ENCODE results near the gene PTGDR2. TPM values are rescaled to one million over a fixed set of nuclear protein-coding genes. Genes with fewer than 3 reads are reported as not detected.

Gene PTGDR2
- total RNA-seq, 2 experiments from 2014 or later, result 3.3 to 3.4 TPM

- H3K27ac Mint-ChIP-seq, result peak overlapping the region; percentile 33
- peaks cover 41% of the 10 kb centered on the region for H3K4me1 Mint-ChIP-seq (ENCODE audit: low read depth)
- POLR2A ChIA-PET, result no interaction called here
- no peak for ATAC-seq
- no peaks in the 10 kb centered on the region for H3K9me3 Mint-ChIP-seq (ENCODE audit: insufficient read depth)
- no peaks in the 10 kb centered on the region for H3K27me3 Mint-ChIP-seq (ENCODE audit: low read depth)
- CTCF ChIA-PET, result interaction anchor here (1.9 to 21.6 kb wide), 2 partner anchors 14 to 41 kb away, joined by 10 to 610 read pairs; no protein-coding TSS in a partner anchor
- DNase-seq, result no peak
- H3K36me3 Mint-ChIP-seq (ENCODE audit: low read depth), result peaks cover 40% of the 10 kb centered on the region
- peak overlapping the region; percentile 90 for H3K4me3 Mint-ChIP-seq
Measured at GRCh38 chr11:60845338-60845737, 10.4 kb downstream of the PTGDR2 start.

- Mint-ChIP-seq H3K4me1 (ENCODE audit: low read depth) (peaks cover 41% of the 10 kb centered on the region), H3K4me3 (peak overlapping the region; percentile 90), H3K9me3 (ENCODE audit: insufficient read depth) (no peaks in the 10 kb centered on the region), H3K27me3 (ENCODE audit: low read depth) (no peaks in the 10 kb centered on the region), H3K27ac (peak overlapping the region; percentile 33), H3K36me3 (ENCODE audit: low read depth) (peaks cover 36% of the 10 kb centered on the region)
- ChIA-PET CTCF (interaction anchor here (1.4 to 21.6 kb wide), 2 partner anchors 41 to 55 kb away, joined by 4 to 610 read pairs; no protein-coding TSS in a partner anchor), POLR2A (no interaction called here)
- DNase-seq, result no peak
- ATAC-seq, result no peak
Measured at GRCh38 chr11:60844870-60845221, 10.9 kb downstream of the PTGDR2 start.

- H3K36me3 Mint-ChIP-seq (ENCODE audit: low read depth), result peaks cover 32% of the 10 kb centered on the region
- no peaks in the 10 kb centered on the region for H3K9me3 Mint-ChIP-seq (ENCODE audit: insufficient read depth)
- POLR2A ChIA-PET, result no interaction called here
- DNase-seq, result no peak
- H3K4me1 Mint-ChIP-seq (ENCODE audit: low read depth), result peaks cover 41% of the 10 kb centered on the region
- CTCF ChIA-PET, result interaction anchor here (1.4 to 21.6 kb wide), 3 partner anchors 25 to 56 kb away, joined by 4 to 610 read pairs (median 4); no protein-coding TSS in a partner anchor
- no peaks in the 10 kb centered on the region for H3K27me3 Mint-ChIP-seq (ENCODE audit: low read depth)
- H3K4me3 Mint-ChIP-seq, result peak overlapping the region; percentile 90
- ATAC-seq, result no peak
- peak overlapping the region; percentile 92 for H3K27ac Mint-ChIP-seq
Measured at GRCh38 chr11:60844045-60844869, 11.5 kb downstream of the PTGDR2 start.

- Mint-ChIP-seq H3K4me3 (peak overlapping the region; percentile 90), H3K4me1 (ENCODE audit: low read depth) (peaks cover 41% of the 10 kb centered on the region), H3K9me3 (ENCODE audit: insufficient read depth) (no peaks in the 10 kb centered on the region), H3K36me3 (ENCODE audit: low read depth) (peaks cover 22% of the 10 kb centered on the region), H3K27me3 (ENCODE audit: low read depth) (no peaks in the 10 kb centered on the region), H3K27ac (peak overlapping the region; percentile 92)
- ATAC-seq (peak; percentile 6), DNase-seq (no peak)
- ChIA-PET CTCF (interaction anchor here (0.7 to 21.6 kb wide), 8 partner anchors 12 to 344 kb away, joined by 3 to 610 read pairs (median 4); partner anchors contain the start of gene PTGDR2), POLR2A (interaction anchor here (0.7 to 1.2 kb wide), 4 partner anchors 23 to 44 kb away, joined by 3 to 5 read pairs (median 4); no protein-coding TSS in a partner anchor)
Measured at GRCh38 chr11:60842668-60843600, 12.8 kb downstream of the PTGDR2 start.

- Mint-ChIP-seq H3K4me1 (ENCODE audit: low read depth) (peaks cover 50% of the 10 kb centered on the region), H3K9me3 (ENCODE audit: insufficient read depth) (no peaks in the 10 kb centered on the region), H3K4me3 (peak within 1 kb of the TSS; percentile 90), H3K36me3 (ENCODE audit: low read depth) (peaks cover 20% of the 10 kb centered on the region), H3K27me3 (ENCODE audit: low read depth) (no peaks in the 10 kb centered on the region), H3K27ac (peak within 1 kb of the TSS; percentile 92)
- ATAC-seq, result peak; percentile 93
- POLR2A ChIA-PET, result interaction anchor here (0.7 to 1.2 kb wide), 4 partner anchors 24 to 45 kb away, joined by 3 to 5 read pairs (median 4); no protein-coding TSS in a partner anchor
- CTCF ChIA-PET, result interaction anchor here (0.7 to 21.6 kb wide), 11 partner anchors 9 to 345 kb away, joined by 3 to 610 read pairs (median 4); partner anchors contain the start of gene PTGDR2
- DNase-seq, result peak; percentile 98
Measured at GRCh38 chr11:60841797-60842667, 13.7 kb downstream of the PTGDR2 start, which contains the start of gene CCDC86. Gene CCDC86 (plus strand): TSS chr11:60842113. CDS start chr11:60842125, 12 bp downstream.

GRCh38 chr11:60840470-60841430 lies 15.0 kb downstream of the PTGDR2 start:
- peaks cover 13% of the 10 kb centered on the region for H3K36me3 Mint-ChIP-seq (ENCODE audit: low read depth)
- no peaks in the 10 kb centered on the region for H3K9me3 Mint-ChIP-seq (ENCODE audit: insufficient read depth)
- ChIA-PET CTCF (interaction anchor here (0.9 to 21.6 kb wide), 8 partner anchors 8 to 73 kb away, joined by 3 to 610 read pairs (median 4); partner anchors contain the start of gene TMEM109), POLR2A (interaction anchor here (0.7 kb wide), 1 partner anchor 65 kb away, joined by 3 read pairs; no protein-coding TSS in a partner anchor)
- H3K4me3 Mint-ChIP-seq, result peak overlapping the region; percentile 90
- peak overlapping the region; percentile 92 for H3K27ac Mint-ChIP-seq
- DNase-seq (no peak), ATAC-seq (no peak)
- H3K27me3 Mint-ChIP-seq (ENCODE audit: low read depth), result peaks cover 2% of the 10 kb centered on the region
- H3K4me1 Mint-ChIP-seq (ENCODE audit: low read depth), result peaks cover 57% of the 10 kb centered on the region

- peaks cover 4% of the 10 kb centered on the region for H3K27me3 Mint-ChIP-seq (ENCODE audit: low read depth)
- H3K9me3 Mint-ChIP-seq (ENCODE audit: insufficient read depth), result no peaks in the 10 kb centered on the region
- ATAC-seq (no peak), DNase-seq (no peak)
- H3K36me3 Mint-ChIP-seq (ENCODE audit: low read depth), result no peaks in the 10 kb centered on the region
- H3K27ac Mint-ChIP-seq, result no peak overlapping the region
- no peak overlapping the region for H3K4me3 Mint-ChIP-seq
- peaks cover 49% of the 10 kb centered on the region for H3K4me1 Mint-ChIP-seq (ENCODE audit: low read depth)
- CTCF ChIA-PET, result interaction anchor here (1.2 to 21.6 kb wide), 5 partner anchors 27 to 349 kb away, joined by 3 to 610 read pairs (median 7); no protein-coding TSS in a partner anchor
- POLR2A ChIA-PET, result interaction anchor here (0.7 to 1.3 kb wide), 3 partner anchors 30 to 148 kb away, joined by 3 read pairs; partner anchors contain the start of genes PRPF19 and ZP1
Measured at GRCh38 chr11:60838132-60838531, 17.6 kb downstream of the PTGDR2 start.

- Mint-ChIP-seq H3K27ac (peak overlapping the region; percentile 36), H3K4me3 (no peak overlapping the region), H3K36me3 (ENCODE audit: low read depth) (no peaks in the 10 kb centered on the region), H3K4me1 (ENCODE audit: low read depth) (peaks cover 46% of the 10 kb centered on the region), H3K27me3 (ENCODE audit: low read depth) (peaks cover 11% of the 10 kb centered on the region), H3K9me3 (ENCODE audit: insufficient read depth) (no peaks in the 10 kb centered on the region)
- ATAC-seq (no peak), DNase-seq (no peak)
- POLR2A ChIA-PET, result interaction anchor here (1.0 to 1.3 kb wide), 3 partner anchors 18 to 35 kb away, joined by 3 to 4 read pairs (median 3); partner anchors contain the start of genes PTGDR2 and ZP1
- CTCF ChIA-PET, result interaction anchor here (0.7 to 21.6 kb wide), 7 partner anchors 18 to 499 kb away, joined by 3 to 610 read pairs (median 4); no protein-coding TSS in a partner anchor
Measured at GRCh38 chr11:60836866-60837515, 18.8 kb downstream of the PTGDR2 start.

- H3K27ac Mint-ChIP-seq, result no peak overlapping the region
- no peak overlapping the region for H3K4me3 Mint-ChIP-seq
- peaks cover 14% of the 10 kb centered on the region for H3K27me3 Mint-ChIP-seq (ENCODE audit: low read depth)
- DNase-seq (no peak), ATAC-seq (no peak)
- H3K9me3 Mint-ChIP-seq (ENCODE audit: insufficient read depth), result no peaks in the 10 kb centered on the region
- CTCF ChIA-PET, result interaction anchor here (1.4 to 21.6 kb wide), 3 partner anchors 50 to 80 kb away, joined by 4 to 610 read pairs (median 187); no protein-coding TSS in a partner anchor
- POLR2A ChIA-PET, result interaction anchor here (1.0 kb wide), 1 partner anchor 36 kb away, joined by 3 read pairs; no protein-coding TSS in a partner anchor
- H3K36me3 Mint-ChIP-seq (ENCODE audit: low read depth), result no peaks in the 10 kb centered on the region
- H3K4me1 Mint-ChIP-seq (ENCODE audit: low read depth), result peaks cover 36% of the 10 kb centered on the region
Measured at GRCh38 chr11:60835534-60835846, 20.3 kb downstream of the PTGDR2 start.

Measured in activated CD8-positive, alpha-beta T cell treated with anti-CD3 and anti-CD28 coated beads, Interleukin-2, amount 10 ng/mL, durations not matched to agents 7 days and 5 days (primary cell).